Astrocyte (in vitro differentiated cells and primary cell): Measurements from ENCODE around the gene TAGLN3. TPM values are rescaled to one million over a fixed set of nuclear protein-coding genes. Genes with fewer than 3 reads are reported as not detected.
A peak's percentile ranks its signal among the peaks of the same experiment; 100 is the strongest.

ENCODE experiments used
- DNase-seq: peaks from one replicate; pipeline ENCODE4 v3.0.0-alpha.2; 2010; ENCODE audit warnings: low read depth
- FAIRE-seq: peaks from 2 replicates; lab custom pipeline; 2011; peaks lifted over from hg19 to GRCh38; lab: Jason Lieb, UNC
- H2AFZ ChIP-seq: 2 replicates; pipeline ENCODE4 v1.6.0; 2012; ENCODE audit warnings: low read depth, low read length, inconsistent platforms
- H3K27ac ChIP-seq: 2 replicates; pipeline ENCODE4 v1.5.1; 2011; ENCODE audit warnings: low read depth, low read length, inconsistent platforms
- H3K27me3 ChIP-seq: 2 replicates; pipeline ENCODE4 v1.6.0; 2011; ENCODE audit warnings: low read length, inconsistent platforms; ENCODE audit not compliant: insufficient read depth
- H3K36me3 ChIP-seq: 2 replicates; pipeline ENCODE4 v1.5.1; 2011; ENCODE audit warnings: low read length, inconsistent platforms; ENCODE audit not compliant: insufficient read depth
- H3K4me1 ChIP-seq: 2 replicates; pipeline ENCODE4 v1.5.1; 2011; ENCODE audit warnings: low read length, inconsistent platforms; ENCODE audit not compliant: insufficient read depth
- H3K4me2 ChIP-seq: 2 replicates; pipeline ENCODE4 v1.6.0; 2012; ENCODE audit warnings: low read length, inconsistent platforms
- H3K4me3 ChIP-seq: 2 replicates; pipeline ENCODE4 v1.5.1; 2011; ENCODE audit warnings: low read depth, mild to moderate bottlenecking, low read length, inconsistent platforms; ENCODE audit not compliant: insufficient read depth
- H3K79me2 ChIP-seq: 2 replicates; pipeline ENCODE4 v1.6.0; 2012; ENCODE audit warnings: mild to moderate bottlenecking, low read length, inconsistent platforms; ENCODE audit not compliant: insufficient read depth
- H3K9ac ChIP-seq: 2 replicates; pipeline ENCODE4 v1.6.0; 2012; ENCODE audit warnings: mild to moderate bottlenecking, low read length, inconsistent platforms
- H3K9me3 ChIP-seq: 2 replicates; pipeline ENCODE4 v1.5.1; 2012; ENCODE audit warnings: low read depth, mild to moderate bottlenecking, low read length, inconsistent platforms; ENCODE audit not compliant: insufficient read depth
- H4K20me1 ChIP-seq: 2 replicates; pipeline ENCODE4 v1.6.0; 2012; ENCODE audit warnings: low read length, inconsistent platforms; ENCODE audit not compliant: insufficient read depth
- H3K27ac Mint-ChIP-seq: one replicate; pipeline ENCODE4 v1.8.0; 2021; ENCODE audit warnings: mild to moderate bottlenecking, mixed read lengths; ENCODE audit not compliant: unreplicated experiment
- H3K27me3 Mint-ChIP-seq: one replicate; pipeline ENCODE4 v1.8.0; 2021; ENCODE audit warnings: low read depth, mixed read lengths; ENCODE audit not compliant: unreplicated experiment
- H3K36me3 Mint-ChIP-seq: one replicate; pipeline ENCODE4 v1.8.0; 2021; ENCODE audit warnings: low read depth, mixed read lengths; ENCODE audit not compliant: unreplicated experiment
- H3K4me1 Mint-ChIP-seq: one replicate; pipeline ENCODE4 v1.8.0; 2021; ENCODE audit warnings: low read depth, mixed read lengths; ENCODE audit not compliant: unreplicated experiment
- H3K4me3 Mint-ChIP-seq: one replicate; pipeline ENCODE4 v1.8.0; 2021; ENCODE audit warnings: mild to moderate bottlenecking, moderate library complexity, mixed read lengths; ENCODE audit not compliant: unreplicated experiment
- H3K9me3 Mint-ChIP-seq: one replicate; pipeline ENCODE4 v1.8.0; 2021; ENCODE audit warnings: mild to moderate bottlenecking, mixed read lengths; ENCODE audit not compliant: unreplicated experiment
- CTCF ChIP-seq: IDR thresholded peaks from 2 replicates; pipeline ENCODE4 v1.5.1; 2011; ENCODE audit warnings: low read depth, mild to moderate bottlenecking, inconsistent platforms, low read length, moderate library complexity; ENCODE audit not compliant: insufficient read depth
- EZH2 ChIP-seq: IDR thresholded peaks from 2 replicates; pipeline ENCODE4 v1.6.1; 2012; ENCODE audit warnings: mild to moderate bottlenecking, low read length, inconsistent platforms; ENCODE audit not compliant: insufficient read depth
- total RNA-seq: library from RNA; stranded (reverse); gene quantifications from 2 replicates; pipeline ENCODE4 v1.2.1, GENCODE V29; 2021

The TAGLN3 gene
- total RNA-seq, 1 donor from 2014 or later, result 8.7 TPM

- H3K79me2 ChIP-seq, result peaks cover 3% of the 10 kb centered on the region
- Mint-ChIP-seq H3K4me3 (no peak overlapping the region), H3K9me3 (no peaks in the 10 kb centered on the region), H3K27ac (no peak overlapping the region), H3K27me3 (no peaks in the 10 kb centered on the region), H3K4me1 (no peaks in the 10 kb centered on the region), H3K36me3 (peaks cover 4% of the 10 kb centered on the region)
- H3K4me3 ChIP-seq, result no peak overlapping the region
- no peak for DNase-seq
- TF ChIP-seq CTCF (no peak), EZH2 (no peak)
- no peaks in the 10 kb centered on the region for H3K27me3 ChIP-seq
- H2AFZ ChIP-seq, result no peak overlapping the region
- no peak overlapping the region for H3K9ac ChIP-seq
- no peak overlapping the region for H3K27ac ChIP-seq
- no peak for FAIRE-seq
- H4K20me1 ChIP-seq, result peaks cover 7% of the 10 kb centered on the region
- H3K4me1 ChIP-seq, result no peaks in the 10 kb centered on the region
- no peak overlapping the region for H3K4me2 ChIP-seq
- H3K9me3 ChIP-seq, result no peaks in the 10 kb centered on the region
- H3K36me3 ChIP-seq, result peaks cover 16% of the 10 kb centered on the region
These were observed 5.7 kb upstream of the TAGLN3 start for GRCh38 chr3:111993038-111993437.

DNA sequence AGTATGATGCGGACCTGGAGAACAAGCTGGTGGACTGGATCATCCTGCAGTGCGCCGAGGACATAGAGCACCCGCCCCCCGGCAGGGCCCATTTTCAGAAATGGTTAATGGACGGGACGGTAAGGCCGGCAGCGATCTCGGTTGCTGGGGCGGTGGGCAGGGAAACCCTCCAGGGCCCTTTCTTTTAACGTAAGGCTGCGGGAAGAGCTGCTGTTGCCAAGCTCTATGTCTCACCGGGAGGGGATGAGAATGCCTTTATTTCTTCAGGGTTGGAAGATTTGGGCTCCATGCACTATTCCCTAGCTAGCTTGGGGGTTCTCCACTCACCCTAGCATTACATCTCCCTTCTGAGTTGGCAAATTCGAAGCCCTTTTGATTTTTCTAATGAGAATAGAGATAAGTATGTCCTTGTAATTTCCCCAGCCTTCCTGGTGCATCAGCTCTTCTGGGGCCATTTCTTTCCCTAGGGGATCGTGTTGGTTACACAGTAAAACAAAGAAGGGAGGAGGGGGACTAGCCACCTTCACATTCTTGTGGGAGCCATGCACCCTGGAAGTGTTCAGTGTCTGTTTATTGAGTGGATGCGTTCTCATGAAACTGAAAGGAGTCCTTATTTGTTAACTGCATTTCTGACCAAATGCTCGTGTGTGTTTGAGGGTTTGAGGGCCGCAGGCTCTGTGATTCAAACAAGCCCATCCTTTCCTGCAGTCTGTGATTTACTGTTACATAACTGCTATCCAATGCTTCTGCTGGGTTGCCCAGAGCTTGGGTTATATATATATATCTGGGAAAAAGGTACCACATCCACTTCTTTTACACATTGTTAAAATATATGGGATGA is 982 bp downstream of the TAGLN3 start:
- H3K4me1 Mint-ChIP-seq, result peaks cover 47% of the 10 kb centered on the region
- TF ChIP-seq CTCF (no peak), EZH2 (no peak)
- H3K27me3 Mint-ChIP-seq, result no peaks in the 10 kb centered on the region
- H3K27ac Mint-ChIP-seq, result peak overlapping the region; percentile 34
- peak overlapping the region; percentile 88 for H3K4me3 Mint-ChIP-seq
- Histone ChIP-seq H3K9me3 (no peaks in the 10 kb centered on the region), H3K36me3 (peaks cover 4% of the 10 kb centered on the region), H3K9ac (peak overlapping the region; percentile 82), H3K27ac (peak overlapping the region; percentile 52), H3K4me2 (peak overlapping the region; percentile 99), H3K4me1 (peaks cover 39% of the 10 kb centered on the region), H3K27me3 (no peaks in the 10 kb centered on the region), H3K4me3 (peak overlapping the region; percentile 88), H2AFZ (peak overlapping the region; percentile 97), H3K79me2 (peaks cover 32% of the 10 kb centered on the region), H4K20me1 (no peaks in the 10 kb centered on the region)
- FAIRE-seq (no peak), DNase-seq (peak; percentile 27)
- no peaks in the 10 kb centered on the region for H3K36me3 Mint-ChIP-seq
- H3K9me3 Mint-ChIP-seq, result no peaks in the 10 kb centered on the region

DNA sequence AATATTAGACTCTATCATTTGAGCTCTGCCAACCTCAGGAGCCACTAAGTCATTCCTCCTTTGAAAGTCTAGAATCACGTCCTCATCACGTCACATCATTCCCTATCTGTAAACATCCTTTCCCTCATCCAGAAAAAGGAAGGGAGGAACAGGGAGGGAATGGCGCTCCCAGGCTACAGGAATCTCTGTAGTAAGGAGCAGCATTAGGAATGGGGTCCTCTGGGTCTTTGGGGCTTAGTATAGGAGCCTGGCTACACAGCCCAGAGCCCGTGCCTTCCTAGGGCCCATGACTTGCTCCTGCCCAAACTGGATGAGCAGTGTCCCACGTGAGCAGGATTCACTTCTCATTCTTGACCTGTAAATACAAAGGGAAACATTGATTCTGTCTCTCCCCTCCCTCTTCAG is 1.6 kb downstream of the TAGLN3 start:
- no peaks in the 10 kb centered on the region for H3K9me3 ChIP-seq
- no peaks in the 10 kb centered on the region for H4K20me1 ChIP-seq
- Mint-ChIP-seq H3K4me1 (peaks cover 54% of the 10 kb centered on the region), H3K36me3 (no peaks in the 10 kb centered on the region), H3K27me3 (no peaks in the 10 kb centered on the region), H3K9me3 (no peaks in the 10 kb centered on the region), H3K4me3 (peak overlapping the region; percentile 88), H3K27ac (no peak overlapping the region)
- peak overlapping the region; percentile 88 for H3K4me3 ChIP-seq
- peak overlapping the region; percentile 52 for H3K27ac ChIP-seq
- FAIRE-seq, result no peak
- H3K79me2 ChIP-seq, result peaks cover 32% of the 10 kb centered on the region
- no peaks in the 10 kb centered on the region for H3K27me3 ChIP-seq
- H3K36me3 ChIP-seq, result peaks cover 4% of the 10 kb centered on the region
- DNase-seq, result no peak
- peak overlapping the region; percentile 53 for H2AFZ ChIP-seq
- H3K9ac ChIP-seq, result peak overlapping the region; percentile 82
- H3K4me2 ChIP-seq, result peak overlapping the region; percentile 99
- peaks cover 46% of the 10 kb centered on the region for H3K4me1 ChIP-seq
- no peak for TF ChIP-seq EZH2
